EH (cell line): Measurements from ENCODE around the gene VHLL.

Experiments
- DNase-seq: peaks from one replicate; pipeline ENCODE4 v3.0.0-alpha.2; 2015; ENCODE audit warnings: low read depth

The VHLL gene

DNA sequence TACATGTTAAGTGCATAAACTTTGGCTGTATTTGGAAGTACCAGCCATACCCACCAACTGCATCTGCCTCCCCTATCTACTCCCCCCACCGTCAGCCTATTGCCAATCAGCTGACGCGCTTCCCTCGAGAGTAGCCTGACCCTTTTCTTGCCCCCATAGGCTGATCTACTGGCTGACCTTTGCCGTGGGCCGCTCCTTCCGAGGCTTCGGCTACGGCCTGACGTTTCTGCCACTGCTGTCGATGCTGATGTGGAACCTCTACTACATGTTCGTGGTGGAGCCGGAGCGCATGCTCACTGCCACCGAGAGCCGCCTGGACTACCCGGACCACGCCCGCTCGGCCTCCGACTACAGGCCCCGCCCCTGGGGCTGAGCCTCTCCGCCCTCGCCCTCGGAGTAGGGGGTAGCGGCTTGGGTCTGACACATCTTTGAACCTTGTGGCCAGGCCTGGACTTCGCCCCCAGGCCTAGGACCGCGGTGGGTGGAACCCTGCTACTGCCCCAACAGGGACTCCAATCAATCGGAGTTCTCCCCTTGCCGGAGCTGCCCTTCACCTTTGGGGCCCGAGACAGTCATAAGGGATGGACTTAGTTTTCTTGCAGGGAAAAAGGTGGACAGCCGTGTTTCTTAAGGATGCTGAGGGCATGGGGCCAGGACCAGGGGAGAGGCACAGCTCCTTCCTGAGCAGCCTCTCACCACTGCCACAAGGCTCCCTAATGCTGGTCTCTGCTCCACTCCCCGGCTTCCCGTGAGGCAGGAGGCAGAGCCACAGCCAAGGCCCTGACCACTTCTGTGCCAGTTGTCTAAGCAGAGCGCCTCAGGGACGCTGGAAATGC is 7.7 kb downstream of the VHLL start:
- peak; percentile 86 for DNase-seq

DNA sequence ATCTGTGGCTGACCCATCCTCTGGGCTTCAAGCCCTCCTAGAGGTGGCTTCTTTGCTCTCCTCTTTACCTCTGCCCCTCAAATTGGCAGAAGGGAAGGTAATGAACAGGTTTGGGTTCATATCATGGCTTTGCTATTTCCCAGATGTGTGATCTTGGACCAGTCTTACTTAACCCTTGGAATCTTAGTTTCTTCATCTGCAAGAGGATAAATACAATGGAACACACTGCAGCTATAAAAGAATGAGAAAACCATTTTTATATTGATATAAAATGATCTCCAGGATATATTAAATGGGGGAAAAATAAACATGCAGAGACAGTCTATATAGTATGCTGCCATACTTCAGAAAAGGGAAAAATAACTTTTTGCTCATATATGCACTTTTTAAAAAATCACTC is 9.2 kb downstream of the VHLL start:
- DNase-seq = no peak

DNA sequence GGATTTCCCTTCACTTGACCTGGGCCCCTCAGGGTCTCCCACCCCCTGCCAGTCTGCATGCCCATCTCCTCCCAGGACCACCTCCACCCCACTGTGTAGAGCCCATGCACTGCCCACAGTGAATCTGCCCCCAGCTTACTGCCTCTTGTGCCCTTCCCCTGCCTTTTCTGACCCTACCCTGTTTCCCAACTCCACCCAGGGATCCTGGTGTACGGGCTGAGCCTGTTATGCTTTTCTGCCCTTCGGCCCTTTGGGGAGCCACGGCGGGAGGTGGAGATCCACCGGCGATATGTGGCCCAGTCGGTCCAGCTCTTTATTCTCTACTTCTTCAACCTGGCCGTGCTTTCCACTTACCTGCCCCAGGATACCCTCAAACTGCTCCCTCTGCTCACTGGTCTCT is 13.0 kb downstream of the VHLL start:
- no peak for DNase-seq

DNA sequence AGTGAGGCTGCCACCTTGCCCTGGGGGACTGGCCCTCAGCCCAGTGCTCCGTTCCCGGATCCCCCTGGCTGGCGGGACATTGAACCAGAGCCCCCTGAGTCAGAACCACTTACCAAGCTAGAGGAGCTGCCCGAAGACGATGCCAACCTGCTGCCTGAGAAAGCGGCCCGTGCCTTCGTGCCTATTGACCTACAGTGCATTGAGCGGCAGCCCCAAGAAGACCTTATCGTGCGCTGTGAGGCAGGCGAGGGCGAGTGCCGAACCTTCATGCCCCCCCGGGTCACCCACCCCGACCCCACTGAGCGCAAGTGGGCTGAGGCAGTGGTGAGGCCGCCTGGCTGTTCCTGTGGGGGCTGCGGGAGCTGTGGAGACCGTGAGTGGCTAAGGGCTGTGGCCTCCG is 13.7 kb downstream of the VHLL start:
- DNase-seq = no peak

DNA sequence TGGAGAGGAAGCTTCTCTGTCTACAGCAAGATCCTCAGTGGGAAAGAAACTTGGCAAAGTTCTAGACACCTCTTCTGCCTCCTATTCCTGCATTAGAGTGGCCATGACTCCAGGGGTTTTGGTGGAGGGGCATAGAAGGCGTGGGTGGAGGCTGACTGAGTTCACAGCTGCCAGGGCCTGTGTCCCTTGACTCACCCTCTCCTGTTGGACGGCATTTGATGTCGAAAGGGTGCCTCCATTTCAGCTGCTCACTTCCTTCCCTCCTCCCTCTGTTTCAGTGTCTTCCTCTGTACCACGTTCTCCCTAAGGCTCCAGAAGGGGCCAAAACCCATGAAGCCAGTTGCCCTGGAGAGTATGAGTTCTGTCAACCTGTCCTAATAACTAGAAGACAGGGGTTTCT is 14.3 kb downstream of the VHLL start:
- DNase-seq = no peak

DNA sequence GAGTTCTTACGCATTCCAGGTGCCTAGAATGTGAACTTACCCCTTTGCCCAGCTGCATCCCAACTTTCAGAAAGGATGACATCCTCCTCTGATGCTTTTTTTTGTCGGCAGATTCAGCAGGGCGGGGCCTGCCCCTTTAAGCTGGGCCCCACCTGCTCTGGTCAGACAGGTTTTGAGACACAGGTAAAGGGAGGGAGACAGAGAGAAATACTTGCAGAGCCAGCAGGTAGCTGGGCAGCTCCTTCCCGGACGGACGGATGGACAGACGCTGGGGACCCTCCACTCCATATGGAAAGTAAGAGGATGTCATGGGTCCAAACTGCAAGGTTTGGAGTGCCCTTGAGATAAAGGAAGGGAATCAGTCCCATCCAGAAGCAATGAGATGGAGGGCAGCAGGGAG is 15.0 kb downstream of the VHLL start, which contains the start of gene TMEM79:
Gene TMEM79, plus strand, starts transcription at position 214 of the 400 bp plus-strand sequence. CDS start 902 bp downstream, outside the sequence.
- DNase-seq = no peak

DNA sequence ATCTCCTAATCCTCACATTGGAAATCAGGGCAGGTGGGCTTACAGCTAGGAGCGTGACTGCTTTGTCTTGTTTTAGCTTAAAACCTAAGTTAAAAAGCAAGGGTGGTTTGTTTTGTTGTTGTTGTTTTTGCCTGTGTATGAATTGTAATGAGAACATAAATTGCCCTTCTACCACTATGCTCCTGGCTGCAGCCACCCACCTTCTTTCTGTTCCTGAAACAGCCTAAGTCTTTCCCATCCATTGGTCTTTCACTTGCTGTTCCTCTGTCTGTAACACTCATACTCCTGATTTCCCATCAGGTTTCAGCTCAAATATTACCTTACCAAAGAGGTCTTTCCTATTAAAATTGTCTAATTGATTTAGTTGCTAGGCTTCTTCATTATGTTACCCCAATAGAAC is 15.6 kb downstream of the VHLL start:
- no peak for DNase-seq

DNA sequence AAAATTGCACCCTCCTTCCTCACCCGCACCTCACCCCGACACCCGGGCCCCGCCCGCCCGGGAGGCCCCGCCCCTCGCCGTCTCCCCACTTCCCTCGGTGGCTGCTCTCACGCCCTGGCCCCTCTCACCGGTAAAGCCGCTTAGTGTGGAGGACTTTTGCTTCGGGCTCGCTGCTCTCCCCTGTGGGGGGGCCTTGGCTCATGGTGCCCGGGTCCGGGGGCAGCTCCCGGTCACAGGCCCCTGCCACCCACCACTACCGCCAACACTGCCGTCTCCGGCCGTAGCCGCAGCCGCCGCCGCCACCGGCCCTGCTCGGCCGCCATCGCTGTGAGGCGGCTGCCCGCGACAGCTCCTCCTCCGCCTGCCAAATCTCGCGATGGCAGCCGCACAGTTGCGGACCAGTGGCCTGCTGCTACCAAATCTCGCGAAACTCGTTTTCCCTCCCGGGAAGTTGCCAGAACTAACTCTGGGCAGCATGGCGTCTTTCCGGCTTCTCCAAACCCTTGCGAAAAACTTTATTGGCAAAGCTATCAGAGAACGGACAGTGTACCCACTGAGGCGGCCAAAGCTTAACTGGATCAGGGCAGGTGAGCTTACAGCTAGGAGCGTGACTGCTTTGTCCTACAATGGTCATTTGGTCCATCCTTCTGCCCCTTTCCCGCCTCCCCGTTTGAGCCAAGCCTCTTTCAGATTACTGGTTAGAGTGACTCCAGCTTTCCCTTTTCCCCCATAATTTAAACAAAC is 16.5 kb downstream of the VHLL start, which contains the start of gene SMG5:
Gene SMG5, minus strand, starts transcription at position 347 of the 744 bp plus-strand sequence. Its CDS starts 145 bp downstream, at position 202.
- DNase-seq = peak; percentile 99

DNA sequence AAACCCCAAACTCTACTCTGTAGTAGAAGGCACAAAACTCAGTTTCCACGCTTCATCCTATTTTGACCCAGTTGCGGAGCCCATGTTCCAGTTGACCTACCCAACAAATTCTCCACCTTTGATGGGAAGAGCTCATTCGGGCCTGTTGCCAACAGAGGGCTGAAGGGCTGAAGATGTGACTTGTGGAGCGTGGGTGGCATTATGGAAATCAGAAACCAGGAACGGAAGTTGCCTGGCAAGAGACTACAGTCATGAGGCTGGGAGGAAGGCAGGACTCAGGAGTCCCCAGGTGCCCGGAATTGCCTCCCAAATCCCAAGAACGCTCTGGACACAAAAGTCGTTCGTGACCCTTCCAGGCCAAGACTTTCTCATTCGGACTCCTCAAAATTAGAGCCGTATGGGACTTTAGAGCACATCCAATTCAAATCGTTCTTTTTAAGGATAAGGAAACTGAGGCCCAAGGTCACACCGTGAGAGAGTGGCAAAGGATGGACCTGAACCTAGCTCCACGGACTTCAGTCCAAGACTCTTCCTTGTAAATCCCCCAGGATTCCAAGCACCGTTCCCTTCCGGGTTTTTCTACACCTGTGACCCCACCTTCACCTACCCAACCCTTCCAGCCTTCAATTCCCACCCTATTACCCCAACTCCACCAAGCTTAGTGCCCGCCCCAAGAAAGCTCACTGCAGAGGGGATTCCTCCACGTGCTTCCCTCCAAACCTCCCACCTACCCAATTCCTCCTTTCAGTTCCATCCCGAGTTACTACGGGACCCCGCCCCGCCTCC is 17.2 kb downstream of the VHLL start:
- DNase-seq = peak; percentile 31

DNA sequence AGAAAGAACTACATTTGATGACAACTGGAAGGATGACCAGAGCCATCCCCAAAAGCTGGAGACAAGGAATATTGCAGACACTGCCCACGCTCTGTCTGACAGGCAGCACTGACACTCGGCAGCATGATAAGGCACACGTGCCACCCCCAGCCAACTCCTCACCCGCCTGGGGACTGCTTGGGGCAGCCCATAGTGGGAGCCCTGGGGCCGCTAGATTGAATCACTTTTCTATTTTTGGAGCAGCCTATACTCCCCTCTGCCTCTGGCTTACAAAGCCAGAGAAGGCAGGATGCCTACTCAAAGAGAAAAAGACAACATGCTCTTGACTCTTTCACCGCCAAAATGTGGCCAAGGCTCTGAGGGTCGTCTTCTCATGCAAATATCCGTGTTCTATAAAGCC is 17.8 kb downstream of the VHLL start:
- DNase-seq = peak; percentile 81

DNA sequence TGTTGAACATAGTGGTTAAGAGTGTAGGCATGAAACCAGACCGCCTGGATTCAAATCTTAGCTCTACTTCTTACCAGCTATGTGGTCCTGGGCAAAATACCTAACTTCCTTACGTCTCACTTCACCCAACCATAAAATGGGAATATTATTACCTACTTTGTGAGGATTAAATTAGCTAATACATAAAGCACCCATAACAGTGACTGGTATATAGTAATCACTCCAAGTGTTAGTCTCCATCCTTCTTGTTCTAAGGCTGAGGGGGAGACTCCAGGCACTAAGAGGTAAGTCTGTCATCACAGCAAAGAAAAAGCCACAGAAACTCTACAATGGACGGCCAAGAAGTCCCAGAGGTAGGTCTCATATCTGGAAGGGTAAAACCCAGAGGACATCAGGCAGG is 19.3 kb downstream of the VHLL start:
- DNase-seq = no peak

DNA sequence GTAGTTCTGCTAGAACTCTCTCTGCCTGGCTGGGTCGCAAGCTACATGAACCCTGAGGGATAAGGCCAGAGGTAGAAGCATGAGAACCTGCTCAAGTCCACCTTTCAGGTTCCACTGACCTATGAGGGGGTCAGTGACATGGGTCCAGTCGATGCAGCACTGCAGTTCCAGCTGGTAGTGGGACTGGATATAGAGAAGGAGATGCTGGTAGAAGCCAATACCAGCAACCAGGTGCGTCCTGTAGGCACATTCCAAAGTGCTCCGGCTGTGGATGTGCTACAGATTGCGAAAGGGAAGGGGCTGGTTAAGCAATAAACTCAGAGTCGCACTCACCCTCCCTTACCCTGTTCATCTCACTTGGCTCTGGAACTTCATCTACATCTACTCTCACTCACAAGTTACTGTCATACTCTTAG is 22.1 kb downstream of the VHLL start:
- no peak for DNase-seq

DNA sequence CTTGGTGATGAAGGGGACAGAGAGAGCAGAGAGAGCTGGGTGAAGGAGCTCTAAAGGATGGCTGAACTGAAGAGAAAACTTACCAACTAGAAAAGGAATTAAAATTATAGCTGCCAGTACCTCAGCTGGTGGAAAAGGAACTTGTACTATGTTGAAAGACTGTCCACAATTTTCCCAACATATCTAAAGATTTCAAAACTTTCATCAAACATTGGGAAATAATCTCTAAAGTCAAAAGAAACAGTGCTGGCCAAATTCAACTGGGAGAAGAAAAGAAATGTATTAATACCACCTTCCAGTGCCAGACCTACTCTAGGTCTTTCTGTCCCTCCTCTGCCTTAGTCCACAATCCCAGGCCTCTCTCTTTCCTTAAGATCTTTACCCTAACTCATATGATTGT is 22.6 kb downstream of the VHLL start:
- DNase-seq = no peak

DNA sequence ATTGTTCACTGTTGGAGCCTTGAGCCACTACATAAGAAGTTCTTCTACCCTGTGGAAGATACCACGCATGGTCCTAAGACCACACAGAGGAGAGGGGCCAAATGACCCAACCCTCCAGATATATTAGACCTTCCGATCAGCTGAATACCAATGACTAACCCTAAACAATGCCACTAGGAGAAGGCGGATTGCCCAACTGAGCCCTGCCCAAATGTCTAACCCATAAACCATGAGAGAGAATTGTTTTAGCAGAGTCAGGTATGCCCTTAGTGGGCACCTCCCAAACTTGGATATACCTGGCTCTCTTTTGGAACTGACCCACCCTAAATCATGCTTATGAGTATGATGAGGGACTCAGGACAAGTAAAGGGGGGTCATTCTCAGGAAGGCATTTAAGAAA is 28.8 kb downstream of the VHLL start:
- DNase-seq = no peak

DNA sequence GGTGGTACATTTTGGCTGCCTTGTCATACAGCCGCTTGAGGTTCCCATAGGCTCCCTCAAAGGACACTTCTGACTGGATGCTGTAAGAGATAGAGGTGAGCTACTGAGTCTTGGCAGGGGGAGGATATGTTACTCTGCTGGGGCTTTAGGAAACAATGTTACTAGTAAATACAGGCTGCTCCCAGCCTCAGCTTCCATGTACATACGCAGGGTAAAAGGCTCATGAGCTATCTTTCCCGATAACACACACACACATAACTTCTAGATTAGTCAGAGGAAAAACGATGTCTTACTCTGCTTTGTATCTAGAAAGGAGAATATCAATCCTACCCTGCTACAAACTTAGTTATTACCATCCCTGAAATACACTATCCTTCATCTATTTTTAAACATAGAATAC is 30.8 kb downstream of the VHLL start:
- DNase-seq = peak; percentile 44

DNA sequence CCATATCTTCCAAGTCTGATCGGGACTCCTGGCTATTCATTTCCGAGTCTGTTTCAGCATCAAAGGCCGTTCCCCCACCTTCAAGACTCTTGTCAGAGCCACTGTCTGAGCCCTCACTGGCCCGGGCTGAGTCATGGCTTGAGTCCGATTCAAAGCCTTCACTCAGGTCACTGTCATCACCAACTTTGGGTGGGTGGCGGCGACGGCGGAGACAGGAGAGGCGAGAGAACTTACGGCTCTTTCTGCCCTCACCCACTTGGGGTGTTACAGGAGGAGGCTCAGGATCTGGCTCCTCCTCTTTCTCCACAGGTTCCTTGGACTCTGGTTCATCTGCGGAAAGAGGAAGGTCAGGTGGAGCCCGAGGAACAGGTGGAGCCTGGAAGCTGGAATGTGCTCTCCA is 33.1 kb downstream of the VHLL start:
- no peak for DNase-seq

DNA sequence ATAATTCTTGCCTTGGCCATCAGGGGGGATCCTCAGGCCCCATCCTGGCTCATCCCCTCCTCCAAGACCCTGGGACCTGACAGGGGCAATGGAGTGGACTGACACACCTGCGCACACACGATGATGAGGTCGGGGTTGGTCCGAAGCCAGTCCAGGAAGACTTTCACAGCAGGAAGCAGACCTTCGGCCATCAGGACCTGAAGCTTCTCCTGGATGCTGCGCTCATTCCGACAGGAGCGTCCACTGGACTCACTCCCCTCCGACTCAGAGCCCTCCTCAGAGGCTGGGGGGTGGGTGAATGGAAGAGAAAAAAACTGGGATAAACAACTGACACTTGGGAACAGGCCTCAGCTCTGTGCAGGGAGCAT is 35.8 kb downstream of the VHLL start:
- DNase-seq = no peak

DNA sequence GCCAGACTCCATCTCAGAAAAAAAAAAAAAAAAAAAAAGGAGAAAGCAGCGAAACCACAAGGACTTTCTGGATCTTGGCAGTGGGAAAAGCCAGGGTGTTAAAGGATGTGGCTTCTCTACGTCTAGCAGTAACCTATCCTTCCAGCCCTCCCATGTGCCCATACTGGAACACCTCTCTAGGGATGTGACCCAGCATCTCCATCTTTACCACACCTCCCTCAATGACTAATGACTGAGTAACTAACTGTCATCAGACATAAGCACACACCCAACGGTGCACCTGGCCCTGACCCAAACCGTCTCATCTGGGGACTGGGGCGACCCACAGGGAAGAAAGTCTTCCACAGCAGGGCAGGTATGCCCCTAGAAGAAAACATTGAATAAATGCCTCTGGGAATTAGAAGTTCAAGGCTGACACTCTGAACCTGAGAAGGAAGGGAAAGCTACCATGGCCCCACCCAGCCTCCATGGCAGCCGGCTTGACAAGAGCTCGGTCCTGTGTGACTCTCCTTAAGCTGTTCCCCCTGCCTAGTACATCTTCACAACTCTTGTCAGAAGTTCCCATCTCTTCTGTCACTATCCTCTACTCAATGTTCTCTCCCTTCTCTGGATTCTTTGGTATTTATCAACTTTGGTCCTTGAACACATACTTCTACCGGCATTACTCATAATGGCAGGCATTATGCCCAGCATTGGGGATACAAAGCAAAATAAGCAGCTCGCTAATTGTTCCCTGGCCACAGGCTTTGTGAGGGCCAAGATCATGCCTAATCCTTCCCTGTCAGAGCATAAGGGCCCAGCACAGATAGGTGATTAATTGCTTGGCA is 36.4 kb downstream of the VHLL start:
- peak; percentile 93 for DNase-seq

DNA sequence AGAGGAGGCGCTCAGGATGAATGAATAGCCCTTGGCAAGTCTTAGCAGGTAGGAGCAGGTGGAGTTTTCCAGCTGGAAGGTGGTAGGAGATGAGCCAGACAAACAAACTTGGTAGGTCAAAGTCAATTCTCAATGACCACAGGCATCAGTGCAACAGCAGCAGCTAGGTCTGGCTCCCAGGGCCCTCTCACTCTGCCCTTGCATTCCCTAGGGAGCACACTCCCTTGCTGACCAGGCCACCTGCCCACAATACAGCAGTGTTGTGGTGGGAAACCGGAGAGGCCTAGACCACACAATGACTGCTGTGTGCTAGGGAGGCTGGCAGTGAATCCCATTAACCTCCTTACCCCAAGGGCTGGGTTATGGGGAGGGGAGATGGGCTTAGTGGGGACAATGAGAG is 38.2 kb downstream of the VHLL start:
- DNase-seq = no peak

DNA sequence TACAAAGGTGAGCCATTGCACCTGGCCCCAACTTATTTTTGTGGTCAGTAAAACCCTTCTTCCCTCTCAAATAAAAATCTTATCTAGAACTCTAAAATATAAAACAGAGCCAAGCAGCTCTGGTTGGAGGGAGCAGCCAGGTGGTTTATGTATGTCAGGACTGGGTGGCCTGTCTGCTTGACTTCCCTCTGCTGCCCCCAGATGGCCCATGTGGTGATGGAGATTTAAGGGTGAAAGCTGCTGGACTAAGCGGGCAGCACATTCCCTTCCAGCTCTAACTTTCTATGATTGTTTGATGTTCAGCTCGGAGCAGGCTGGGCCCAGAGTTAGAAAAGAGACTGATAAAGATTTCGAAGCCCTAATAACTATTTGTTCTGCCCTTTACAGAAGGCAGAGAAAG is 39.3 kb downstream of the VHLL start:
- DNase-seq = no peak

DNA sequence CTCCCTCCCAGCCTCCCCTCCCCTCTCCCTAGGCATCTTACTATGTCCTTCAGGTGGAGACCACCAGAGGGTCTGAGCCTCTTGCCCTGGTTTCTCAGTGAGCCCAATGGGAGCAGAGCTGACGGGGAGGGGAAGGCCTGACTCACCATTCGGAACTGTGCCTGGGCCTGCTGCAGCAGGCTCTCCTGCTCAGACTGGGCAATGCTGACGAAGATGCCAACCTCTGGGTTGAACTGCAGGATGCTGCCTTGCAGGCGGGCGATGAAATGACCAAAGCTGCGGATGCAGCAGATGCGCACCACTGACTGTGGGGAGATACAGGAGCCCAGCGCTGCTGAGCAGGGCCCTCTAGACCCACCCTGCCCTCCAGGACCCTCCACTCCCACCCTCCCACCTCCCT is 40.2 kb downstream of the VHLL start:
- no peak for DNase-seq

DNA sequence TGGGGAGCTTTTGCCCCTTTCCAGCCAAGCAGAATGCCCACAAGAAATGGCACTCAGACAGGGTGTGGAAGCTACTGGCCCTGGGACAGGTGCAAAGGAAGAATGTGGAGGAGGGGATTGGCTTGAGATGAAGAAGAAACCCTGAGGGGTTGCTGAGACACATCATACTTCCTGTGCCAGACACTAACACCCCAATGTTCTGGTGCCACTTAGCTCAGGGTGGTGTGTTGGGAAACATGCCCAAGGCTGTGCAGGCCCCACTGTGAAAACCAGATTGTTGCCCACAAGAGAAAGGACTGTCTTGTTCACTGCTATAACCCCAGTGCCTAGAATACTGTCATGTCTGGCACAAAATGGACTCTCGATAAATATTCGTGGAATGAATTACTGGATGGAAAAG is 41.4 kb downstream of the VHLL start:
- DNase-seq = no peak
